Hematopoietic multipotent progenitor cell (in vitro differentiated cells): ENCODE measurements around the gene TECRL. TPM values are rescaled to one million over a fixed set of nuclear protein-coding genes. Genes with fewer than 3 reads are reported as not detected.

ENCODE experiments used
- DNase-seq, 3 donors: peaks; one replicate each; pipeline ENCODE4 v3.0.0-alpha.2; 2011 to 2015; ENCODE audit warnings: low read depth in 2 of 3, low spot score in 2 of 3
- total RNA-seq: library from RNA; depleted of rRNA; stranded (reverse); fragments of >200 nt; gene quantifications from one replicate; pipeline ENCODE4 v1.2.3, GENCODE V29; 2012

The TECRL gene, protein sequence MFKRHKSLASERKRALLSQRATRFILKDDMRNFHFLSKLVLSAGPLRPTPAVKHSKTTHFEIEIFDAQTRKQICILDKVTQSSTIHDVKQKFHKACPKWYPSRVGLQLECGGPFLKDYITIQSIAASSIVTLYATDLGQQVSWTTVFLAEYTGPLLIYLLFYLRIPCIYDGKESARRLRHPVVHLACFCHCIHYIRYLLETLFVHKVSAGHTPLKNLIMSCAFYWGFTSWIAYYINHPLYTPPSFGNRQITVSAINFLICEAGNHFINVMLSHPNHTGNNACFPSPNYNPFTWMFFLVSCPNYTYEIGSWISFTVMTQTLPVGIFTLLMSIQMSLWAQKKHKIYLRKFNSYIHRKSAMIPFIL
- not detected for total RNA-seq

DNA sequence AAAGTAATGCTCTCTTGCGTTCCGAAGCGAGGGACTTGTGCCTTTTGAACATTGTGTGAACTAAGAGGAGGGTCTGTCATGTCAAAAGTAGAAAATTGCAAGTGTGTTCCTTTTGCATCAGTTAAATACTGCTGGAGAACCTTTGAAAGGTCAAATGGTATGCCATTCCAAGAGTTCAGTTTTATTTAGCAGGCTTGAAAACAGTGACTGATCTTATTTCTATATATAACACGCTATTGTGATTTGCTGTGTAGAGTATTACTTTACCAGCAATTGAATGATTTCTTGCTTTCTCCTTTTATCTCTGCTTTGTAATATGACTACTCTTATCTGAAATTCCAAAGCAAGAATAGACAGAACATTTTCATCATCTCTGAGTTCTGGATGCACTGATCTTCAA is at the start of gene TECRL:
Gene TECRL (minus strand): TSS at position 151 of the 400 bp plus-strand sequence. CDS start 99 bp downstream, at position 52.
- DNase-seq = no peak

DNA sequence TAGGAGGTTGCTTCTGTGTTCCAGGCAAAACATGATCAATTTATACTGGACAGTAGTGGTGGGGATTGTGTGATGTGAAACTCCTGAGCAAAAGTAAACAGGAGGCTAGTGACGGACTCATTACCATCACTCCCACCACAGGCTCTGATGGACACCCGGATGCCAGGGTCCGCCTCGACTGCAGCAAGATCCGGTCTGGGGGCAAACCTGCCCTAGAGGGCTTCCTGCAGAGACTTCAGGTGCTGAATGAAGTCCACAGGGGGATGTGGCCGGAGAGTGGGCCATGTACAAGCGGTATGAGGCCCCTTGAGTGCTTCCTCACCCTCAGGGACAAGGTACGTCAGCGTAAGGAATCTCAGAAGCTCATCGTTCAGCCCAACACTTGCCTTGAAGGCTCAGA is 23.4 kb upstream of the TECRL start:
- DNase-seq = no peak

GRCh38 chr4:64430933-64431332 is 21.7 kb upstream of the TECRL start:
- DNase-seq = no peak

GRCh38 chr4:64417974-64418373 is 8.7 kb upstream of the TECRL start:
- DNase-seq = no peak

DNA sequence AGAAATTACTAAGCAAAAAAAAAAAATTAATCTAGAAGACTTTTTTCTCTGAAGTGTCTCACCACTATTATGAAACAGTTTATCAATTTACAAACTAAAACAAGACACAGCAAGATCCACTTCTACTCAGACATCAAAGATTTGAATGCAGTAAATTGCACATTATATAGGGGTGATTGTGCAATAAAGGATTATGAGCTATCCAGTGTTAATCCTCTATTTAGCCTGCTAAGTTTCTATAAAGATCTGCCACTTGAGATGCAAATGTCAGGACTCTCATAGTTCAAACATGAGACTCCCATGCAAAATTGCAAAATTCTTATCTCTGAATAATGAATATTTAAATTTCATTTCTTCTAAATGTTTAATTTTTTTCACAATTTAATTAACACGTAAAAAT is 2.2 kb downstream of the TECRL start:
- no peak for DNase-seq

DNA sequence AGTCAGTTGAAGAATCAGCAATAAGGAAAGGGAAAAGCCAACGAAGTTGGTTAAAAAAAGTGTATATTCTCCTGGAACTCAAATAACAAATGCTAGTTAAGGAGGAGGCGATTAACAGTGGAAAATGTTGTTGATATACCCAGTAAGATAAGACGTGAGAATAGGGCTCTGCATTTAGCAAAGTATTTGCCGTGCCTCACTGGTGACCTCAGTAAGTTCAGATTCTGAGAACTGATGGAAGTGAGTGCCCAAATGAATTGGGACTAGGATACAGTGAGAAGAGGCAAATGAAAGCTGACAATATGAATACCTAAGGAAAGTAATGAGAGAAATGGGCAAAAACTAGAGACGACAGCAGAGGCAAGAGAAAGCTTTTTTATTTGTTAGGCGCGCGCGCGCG is 3.5 kb downstream of the TECRL start:
- DNase-seq = no peak

- no peak for DNase-seq
These were observed 6.6 kb downstream of the TECRL start for GRCh38 chr4:64402684-64403083.

GRCh38 chr4:64399313-64400109 is 9.7 kb downstream of the TECRL start:
- DNase-seq = no peak

DNA sequence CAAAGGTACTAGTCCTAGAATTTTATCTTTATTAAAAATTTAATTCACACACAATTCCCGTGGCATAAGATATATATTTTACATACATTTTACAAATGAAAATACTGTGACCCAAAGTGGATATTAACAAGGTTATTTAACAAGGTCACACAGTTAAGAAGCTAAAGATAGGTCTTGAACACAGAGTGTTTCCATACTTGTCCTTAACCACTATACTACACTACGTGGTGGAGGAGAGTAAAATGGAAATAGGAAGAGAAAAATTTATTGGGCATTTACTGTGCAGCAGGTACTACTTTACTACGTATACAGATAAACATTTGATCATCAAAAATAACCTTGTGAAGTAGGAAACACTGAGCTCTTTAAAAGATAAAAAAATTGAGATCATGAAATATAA is 14.8 kb downstream of the TECRL start:
- no peak for DNase-seq

DNA sequence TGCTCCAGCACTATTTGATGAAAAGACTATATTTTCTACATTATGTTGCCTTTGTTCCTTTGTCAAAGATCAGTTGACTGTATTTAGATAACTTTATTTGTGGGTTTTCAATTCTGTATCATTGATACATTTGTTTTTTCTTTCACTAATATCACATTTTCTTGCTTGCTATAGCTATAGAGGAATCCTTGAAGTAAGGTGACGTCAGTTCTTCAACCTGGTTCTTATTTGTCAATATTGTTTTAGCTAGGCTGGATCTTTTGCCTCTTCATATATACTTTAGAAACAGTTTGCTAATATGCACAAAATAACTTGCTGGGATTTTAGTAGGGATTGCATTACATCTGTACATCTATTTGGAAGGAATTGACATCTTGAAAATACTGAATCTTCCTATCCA is 21.0 kb downstream of the TECRL start:
- no peak for DNase-seq

DNA sequence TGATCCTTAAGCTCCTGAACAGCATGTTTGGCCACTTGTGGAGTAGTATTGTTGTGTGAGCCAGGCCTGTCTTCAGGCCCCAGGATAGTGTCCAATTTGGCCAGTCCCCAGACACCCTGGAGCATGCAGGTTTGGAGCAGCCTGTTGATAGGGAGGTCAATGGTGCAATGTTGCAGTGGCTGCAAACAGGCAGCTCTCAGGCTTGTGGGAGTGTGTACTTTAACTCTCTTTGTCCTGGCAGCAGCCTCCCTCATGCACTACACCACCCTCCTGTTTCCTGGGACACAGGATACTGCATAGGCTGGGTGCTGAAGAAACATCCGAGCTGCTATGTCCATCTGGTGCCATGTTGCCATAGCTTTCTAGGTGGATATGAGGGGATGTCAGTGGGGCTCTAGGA is 24.0 kb downstream of the TECRL start:
- no peak for DNase-seq

DNA sequence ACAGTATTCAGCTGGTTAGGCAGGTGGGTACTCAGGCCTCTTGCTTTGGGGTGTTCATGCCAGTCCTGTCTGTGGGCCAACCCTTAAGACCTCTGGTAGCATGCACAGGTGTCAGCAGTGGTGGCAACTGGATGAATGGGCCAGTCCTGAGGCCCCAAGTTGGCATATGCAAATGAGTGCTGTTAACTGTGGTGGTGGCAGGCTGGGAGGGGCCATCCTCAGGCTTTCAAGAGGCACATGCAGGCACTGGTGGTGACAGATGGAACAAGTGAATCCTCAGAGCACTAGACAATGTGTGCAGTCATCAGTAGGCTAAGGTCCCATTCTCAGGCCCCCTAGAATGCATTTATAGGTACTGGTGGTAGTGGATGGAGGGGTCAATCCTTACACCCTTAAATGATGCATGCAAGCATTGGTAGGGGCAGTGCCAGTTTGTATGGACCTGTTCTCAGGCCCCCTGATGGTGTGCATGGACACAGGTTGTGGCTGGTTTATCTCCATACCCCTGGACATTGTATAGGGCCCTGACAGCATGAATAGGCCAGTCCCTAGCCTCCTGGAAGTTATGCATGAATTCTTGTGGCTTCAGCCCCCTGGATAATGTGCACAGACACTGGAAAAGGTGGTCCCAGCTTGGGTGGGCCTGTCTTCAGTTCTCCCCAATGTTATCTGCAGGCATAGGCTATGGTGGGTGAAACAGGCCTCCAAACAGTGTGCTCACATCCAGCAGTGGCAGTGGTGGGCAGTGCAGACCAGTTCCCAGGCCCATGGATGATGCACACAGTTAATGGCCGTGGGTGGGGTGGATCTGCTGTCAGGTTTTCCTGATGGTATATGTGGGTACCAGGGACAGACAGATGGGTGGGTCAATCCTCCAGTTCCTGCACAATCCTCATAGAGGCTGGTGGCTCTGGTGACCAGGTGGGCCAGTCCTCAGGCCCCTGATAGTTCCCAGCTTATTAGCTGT is 24.7 kb downstream of the TECRL start:
- DNase-seq = no peak

DNA sequence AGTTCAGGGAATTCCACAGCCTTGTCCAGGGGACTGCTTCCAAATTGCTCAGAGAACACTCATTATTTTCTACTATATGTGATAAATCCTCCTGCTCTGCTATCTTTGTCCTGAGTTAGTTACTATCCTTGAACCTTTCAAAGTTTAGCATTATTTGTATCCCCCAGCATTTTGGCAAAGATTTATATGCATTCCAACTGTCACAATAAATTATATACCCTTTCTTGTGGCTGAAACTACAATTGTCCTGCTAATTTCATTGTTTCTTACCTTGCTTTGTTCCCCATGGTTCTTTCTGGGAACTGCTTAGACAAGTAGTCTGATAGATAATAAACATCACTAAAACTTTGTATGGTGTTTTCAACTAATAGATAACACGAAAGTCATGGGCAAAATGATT is 40.5 kb downstream of the TECRL start:
- no peak for DNase-seq

GRCh38 chr4:64361399-64361740 is 47.9 kb downstream of the TECRL start:
- DNase-seq = no peak

DNA sequence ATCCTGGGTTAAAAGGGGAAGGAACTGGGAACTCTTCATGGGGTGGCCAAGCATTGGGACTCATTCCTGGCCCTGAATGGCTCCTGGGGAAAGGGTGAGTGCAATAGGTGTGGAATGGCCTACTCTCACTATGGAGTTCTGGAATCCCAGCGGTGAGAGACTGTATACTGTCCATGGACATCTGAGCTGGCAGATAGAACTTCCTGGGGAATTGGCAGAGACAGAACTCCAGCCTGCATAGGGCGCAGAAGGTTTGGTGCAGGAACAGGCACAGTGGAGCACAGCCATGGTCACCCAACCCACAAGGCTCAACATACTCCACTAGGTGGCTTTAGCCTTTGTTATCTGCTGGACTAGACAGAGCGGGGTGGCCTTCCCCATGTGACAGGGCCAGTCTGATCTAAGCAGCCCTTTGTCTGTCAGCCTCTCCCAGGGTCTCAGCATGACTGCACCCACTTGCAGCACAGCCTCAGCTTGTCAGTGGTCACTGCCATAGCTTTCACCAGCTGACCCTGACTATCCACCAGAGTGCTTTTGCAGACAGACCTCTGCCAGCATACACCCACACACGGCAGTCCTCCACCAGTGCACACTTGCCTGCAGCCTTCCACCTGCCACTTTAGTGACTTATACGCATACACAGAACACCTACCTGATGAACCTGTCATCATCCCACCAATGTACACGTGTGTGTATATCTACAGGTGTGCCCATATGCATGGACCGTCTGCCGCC is 48.4 kb downstream of the TECRL start:
- no peak for DNase-seq

GRCh38 chr4:64359489-64359888 is 49.8 kb downstream of the TECRL start:
- DNase-seq = no peak

- no peak for DNase-seq
These were observed 55.3 kb downstream of the TECRL start for GRCh38 chr4:64353904-64354303.

GRCh38 chr4:64341711-64342110 is 67.5 kb downstream of the TECRL start:
- DNase-seq = no peak

- no peak for DNase-seq
These were observed 68.8 kb downstream of the TECRL start for GRCh38 chr4:64340218-64341110.
